IMR-90 (cell line): Measurements from ENCODE around the gene WWC2. TPM values are rescaled to one million over a fixed set of nuclear protein-coding genes. Genes with fewer than 3 reads are reported as not detected.
A peak's percentile ranks its signal among the peaks of the same experiment; 100 is the strongest.

Experiments
- ATAC-seq: fragments of 200-7000 bp; cut with Tn5 transposase; 2 replicates; pipeline ENCODE4 v1.9.1; 2020; ENCODE audit warnings: low read depth, mild to moderate bottlenecking, moderate library complexity
- BruUV-seq: library from RNA; stranded (reverse); fragments of 400-500 nt; replicated peaks from 2 replicates; lab custom pipeline; 2021; lab: Mats Ljungman, UMichigan
- CTCF ChIA-PET: fragments of 300-600 bp; formaldehyde crosslinking; extraction: SDS; loops from one replicate; lab custom pipeline; 2021; ENCODE audit warnings: antibody characterized with exemption; lab: Yijun Ruan, JAX
- POLR2A ChIA-PET: fragments of 300-600 bp; sonication (Branson Sonifier 250); formaldehyde crosslinking; loops from one replicate; lab custom pipeline; 2022; ENCODE audit warnings: antibody characterized with exemption; ENCODE audit not compliant: unreplicated experiment; lab: Charles Lee
- DNase-seq: peaks from one replicate; pipeline ENCODE4 v3.0.0; 2013
- H2AFZ ChIP-seq: replicated peaks from 2 replicates; pipeline ENCODE3; 2013; ENCODE audit warnings: low read length, mild to moderate bottlenecking; ENCODE audit not compliant: poor library complexity
- H2AK5ac ChIP-seq: 2 replicates; pipeline ENCODE4 v1.6.1; 2013; ENCODE audit warnings: low read depth, low read length, inconsistent platforms
- H2AK9ac ChIP-seq: replicated peaks from 2 replicates; pipeline ENCODE3; 2013; ENCODE audit warnings: mild to moderate bottlenecking, low read depth, low read length, moderate library complexity; ENCODE audit not compliant: poor library complexity
- H2BK120ac ChIP-seq: 2 replicates; pipeline ENCODE4 v1.6.1; 2013; ENCODE audit warnings: low read depth, low read length, inconsistent platforms
- H2BK15ac ChIP-seq: 3 replicates; pipeline ENCODE4 v1.6.1; 2013; ENCODE audit warnings: low read depth, low read length, inconsistent platforms
- H2BK20ac ChIP-seq: 2 replicates; pipeline ENCODE4 v1.6.1; 2013; ENCODE audit warnings: low read depth, mild to moderate bottlenecking, inconsistent platforms, low read length, moderate library complexity
- H2BK5ac ChIP-seq: 2 replicates; pipeline ENCODE4 v1.6.1; 2013; ENCODE audit warnings: mild to moderate bottlenecking, low read depth, low read length, inconsistent platforms; ENCODE audit not compliant: poor library complexity, severe bottlenecking
- H3K14ac ChIP-seq: replicated peaks from 2 replicates; pipeline ENCODE4 v1.6.1; 2013; ENCODE audit warnings: low read depth, low read length, inconsistent platforms
- H3K18ac ChIP-seq: 2 replicates; pipeline ENCODE4 v1.6.1; 2013; ENCODE audit warnings: low read depth, low read length, control low read depth
- H3K23ac ChIP-seq: 2 replicates; pipeline ENCODE4 v1.6.1; 2013; ENCODE audit warnings: low read depth, low read length, inconsistent platforms
- H3K27ac ChIP-seq: 2 replicates; pipeline ENCODE4 v1.5.1; 2013; ENCODE audit warnings: mild to moderate bottlenecking, control low read depth, low read length; ENCODE audit not compliant: insufficient read depth
- H3K27me3 ChIP-seq: 2 replicates; pipeline ENCODE4 v1.6.1; 2013; ENCODE audit warnings: low read length; ENCODE audit not compliant: control insufficient read depth, insufficient read depth
- H3K36me3 ChIP-seq: 2 replicates; pipeline ENCODE4 v1.6.1; 2013; ENCODE audit warnings: low read length, mixed read lengths; ENCODE audit not compliant: control insufficient read depth, insufficient read depth
- H3K4ac ChIP-seq: 2 replicates; pipeline ENCODE4 v1.6.1; 2013; ENCODE audit warnings: low read depth, low read length, inconsistent platforms
- H3K4me1 ChIP-seq: 2 replicates; pipeline ENCODE4 v1.6.1; 2013; ENCODE audit warnings: low read length, mixed read lengths; ENCODE audit not compliant: control insufficient read depth, insufficient read depth
- H3K4me2 ChIP-seq: 2 replicates; pipeline ENCODE4 v1.6.1; 2013; ENCODE audit warnings: low read depth, mild to moderate bottlenecking, control low read depth, low read length, moderate library complexity
- H3K4me3 ChIP-seq: 2 replicates; pipeline ENCODE4 v1.5.1; 2013; ENCODE audit warnings: low read depth, mild to moderate bottlenecking, control low read depth, low read length, moderate library complexity; ENCODE audit not compliant: insufficient read depth
- H3K56ac ChIP-seq: 2 replicates; pipeline ENCODE4 v1.6.1; 2013; ENCODE audit warnings: low read length, inconsistent platforms; ENCODE audit not compliant: insufficient read depth; ENCODE audit errors: extremely low read depth
- H3K79me1 ChIP-seq, 2 experiments: 2 replicates each; pipeline ENCODE4 v1.6.1; 2013; ENCODE audit warnings: low read length in 2 of 2, inconsistent platforms in 1 of 2, low read depth in 1 of 2
- H3K9ac ChIP-seq: 2 replicates; pipeline ENCODE4 v1.6.1; 2013; ENCODE audit warnings: low read depth, low read length, control low read depth
- H3K9me1 ChIP-seq: 2 replicates; pipeline ENCODE4 v1.6.1; 2013; ENCODE audit warnings: low read length, inconsistent platforms; ENCODE audit not compliant: insufficient read depth
- H3K9me3 ChIP-seq: 2 replicates; pipeline ENCODE4 v1.6.1; 2013; ENCODE audit warnings: low read length; ENCODE audit not compliant: control insufficient read depth, insufficient read depth
- H4K20me1 ChIP-seq: 2 replicates; pipeline ENCODE4 v1.6.1; 2013; ENCODE audit warnings: low read length, inconsistent platforms; ENCODE audit not compliant: insufficient read depth
- H4K5ac ChIP-seq: 2 replicates; pipeline ENCODE4 v1.6.1; 2013; ENCODE audit warnings: mild to moderate bottlenecking, low read depth, low read length, control low read depth
- H4K8ac ChIP-seq, 2 experiments: 2 replicates each; pipeline ENCODE4 v1.6.1; 2013; ENCODE audit warnings: low read depth in 2 of 2, low read length in 2 of 2, control low read depth in 1 of 2, inconsistent platforms in 1 of 2
- H4K91ac ChIP-seq: 2 replicates; pipeline ENCODE4 v1.6.1; 2013; ENCODE audit warnings: low read depth, low read length, inconsistent platforms; ENCODE audit not compliant: insufficient read depth
- FOS ChIP-seq: fragments of 150-350 bp; IDR thresholded peaks from 2 replicates; pipeline ENCODE4 v1.6.1; 2016; ENCODE audit warnings: low read depth, low read length
- SMC3 ChIP-seq: fragments of 150-350 bp; IDR thresholded peaks from 2 replicates; pipeline ENCODE4 v1.6.1; 2016; ENCODE audit warnings: low read depth, mild to moderate bottlenecking, antibody characterized with exemption, low read length, moderate library complexity
- WGBS, 2 experiments: methylation state at CpG; one replicate each; pipeline versions ENCODE4 v1.1.5 to v1.1.7; 2013; ENCODE audit warnings: missing lambda C conversion rate in 2 of 2; ENCODE audit not compliant: insufficient read length in 1 of 2; ENCODE audit errors: extremely low coverage in 2 of 2; 5-methylcytosine and 5-hydroxymethylcytosine counted together
- dilution Hi-C: fragments of 300-500 bp; cut with HindIII; formaldehyde crosslinking; loops from one replicate; pipeline ENCODE4 v1.14.3; 2018; ENCODE audit warnings: low sequenced_read_pairs; ENCODE audit not compliant: unreplicated experiment
- in situ Hi-C: fragments of 300-500 bp; cut with MboI; formaldehyde crosslinking; loops from 3 replicates; pipeline ENCODE4 v1.14.3; 2019; ENCODE audit warnings: low sequenced_read_pairs, inconsistent platforms, mixed read lengths
- intact Hi-C: fragments of 100-400 bp; cut with micrococcal nuclease; formaldehyde crosslinking; loops from 2 replicates; pipeline ENCODE4 v1.10.0; 2022
- polyA plus RNA-seq, 3 experiments: library from polyadenylated mRNA; depleted of rRNA; stranded (reverse); fragments of >200 nt; gene quantifications; 2 replicates each; pipeline ENCODE4 v1.2.3, GENCODE V29; 2012; ENCODE audit warnings: low replicate concordance in 1 of 3
- total RNA-seq: library from RNA; depleted of rRNA; stranded (reverse); fragments of >200 nt; gene quantifications from 2 replicates; pipeline ENCODE4 v1.2.3, GENCODE V29; 2012
- TF ChIP-seq, protein P1 (sequence below): conservative IDR thresholded peaks from 2 replicates; pipeline ENCODE4 v1.5.1; 2012; ENCODE audit warnings: mild to moderate bottlenecking, low read depth, low read length, improper control_type of control experiment

Gene WWC2
- total and polyA plus RNA-seq, 2 of the 4 experiments (the other 2 are of a cell fraction), result 26.6 to 27.4 TPM

- H2AFZ ChIP-seq, result no peak overlapping the region
- no CpG with 5 or more reads among the region's 7 CpGs for WGBS, 2 experiments
- H4K8ac ChIP-seq, result no peak overlapping the region
- H3K4ac ChIP-seq, result peak overlapping the region; percentile 35; the same call in 1 of the 2 replicates
- in situ Hi-C loops (no loop called here), intact Hi-C loops (no loop called here), dilution Hi-C loops (no loop called here)
- H3K27me3 ChIP-seq, result no peaks in the 10 kb centered on the region
- H2BK5ac ChIP-seq, result no peak overlapping the region
- peaks cover 11% of the 10 kb centered on the region for H3K4me1 ChIP-seq
- H3K9me1 ChIP-seq, result peaks cover 20% of the 10 kb centered on the region
- H2BK15ac ChIP-seq, result 0 out of 3 replicates have a peak overlapping the region, but pooled peaks have one; percentile 58
- ChIA-PET POLR2A (no interaction called here), CTCF (no interaction called here)
- H3K9me3 ChIP-seq, result no peaks in the 10 kb centered on the region
- no peak overlapping the region for H3K9ac ChIP-seq
- no peak overlapping the region; the same call in 1 of the 2 replicates for H2AK5ac ChIP-seq
- H3K4me3 ChIP-seq, result no peak overlapping the region
- peaks cover 43% of the 10 kb centered on the region for H4K20me1 ChIP-seq
- peaks cover 42 to 80% of the 10 kb centered on the region in 2 experiments for H3K79me1 ChIP-seq
- no peak overlapping the region for H4K91ac ChIP-seq
- no peak overlapping the region for H2BK20ac ChIP-seq
- no peak overlapping the region for H2AK9ac ChIP-seq
- H3K56ac ChIP-seq, result no peak overlapping the region
- H3K23ac ChIP-seq, result no peak overlapping the region
- H3K14ac ChIP-seq, result peak overlapping the region; percentile 48; the same call in 1 of the 2 replicates
- H4K5ac ChIP-seq, result no peak overlapping the region
- no peak for ATAC-seq
- no peak for TF ChIP-seq FOS
- TF ChIP-seq SMC3, result no peak
- TF ChIP-seq, protein P1, sequence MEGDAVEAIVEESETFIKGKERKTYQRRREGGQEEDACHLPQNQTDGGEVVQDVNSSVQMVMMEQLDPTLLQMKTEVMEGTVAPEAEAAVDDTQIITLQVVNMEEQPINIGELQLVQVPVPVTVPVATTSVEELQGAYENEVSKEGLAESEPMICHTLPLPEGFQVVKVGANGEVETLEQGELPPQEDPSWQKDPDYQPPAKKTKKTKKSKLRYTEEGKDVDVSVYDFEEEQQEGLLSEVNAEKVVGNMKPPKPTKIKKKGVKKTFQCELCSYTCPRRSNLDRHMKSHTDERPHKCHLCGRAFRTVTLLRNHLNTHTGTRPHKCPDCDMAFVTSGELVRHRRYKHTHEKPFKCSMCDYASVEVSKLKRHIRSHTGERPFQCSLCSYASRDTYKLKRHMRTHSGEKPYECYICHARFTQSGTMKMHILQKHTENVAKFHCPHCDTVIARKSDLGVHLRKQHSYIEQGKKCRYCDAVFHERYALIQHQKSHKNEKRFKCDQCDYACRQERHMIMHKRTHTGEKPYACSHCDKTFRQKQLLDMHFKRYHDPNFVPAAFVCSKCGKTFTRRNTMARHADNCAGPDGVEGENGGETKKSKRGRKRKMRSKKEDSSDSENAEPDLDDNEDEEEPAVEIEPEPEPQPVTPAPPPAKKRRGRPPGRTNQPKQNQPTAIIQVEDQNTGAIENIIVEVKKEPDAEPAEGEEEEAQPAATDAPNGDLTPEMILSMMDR, result 0 out of 2 replicates have a peak, but pooled peaks have one; percentile 7
- no peak overlapping the region for H3K27ac ChIP-seq
- no peak for DNase-seq
- H3K4me2 ChIP-seq, result no peak overlapping the region
- peak overlapping the region; percentile 40; the same call in 1 of the 2 replicates for H2BK120ac ChIP-seq
- H3K36me3 ChIP-seq, result no peaks in the 10 kb centered on the region; the same call in 1 of the 2 replicates
- BruUV-seq, result no TSS peak
- H3K18ac ChIP-seq, result no peak overlapping the region
Observed at GRCh38 chr4:183157215-183157614, 58.2 kb downstream of the WWC2 start.
